DOHH2 (cell line): ENCODE measurements around the gene YPEL3.

Experiments used
- EZH2phosphoT487 ChIP-seq: fragments of 200-600 bp; sonication (generic); IDR thresholded peaks from 2 replicates; pipeline ENCODE4 v1.6.1; 2017; ENCODE audit warnings: borderline replicate concordance, mild to moderate bottlenecking, antibody characterized with exemption, low read length, moderate library complexity, mixed read lengths
- TF ChIP-seq, protein P1 (sequence below): fragments of 200-600 bp; sonication (generic); IDR thresholded peaks from one replicate; pipeline ENCODE4 v1.5.1; 2014; ENCODE audit warnings: antibody characterized with exemption, mild to moderate bottlenecking, low read depth, low read length; ENCODE audit not compliant: poor library complexity, severe bottlenecking

DNA sequence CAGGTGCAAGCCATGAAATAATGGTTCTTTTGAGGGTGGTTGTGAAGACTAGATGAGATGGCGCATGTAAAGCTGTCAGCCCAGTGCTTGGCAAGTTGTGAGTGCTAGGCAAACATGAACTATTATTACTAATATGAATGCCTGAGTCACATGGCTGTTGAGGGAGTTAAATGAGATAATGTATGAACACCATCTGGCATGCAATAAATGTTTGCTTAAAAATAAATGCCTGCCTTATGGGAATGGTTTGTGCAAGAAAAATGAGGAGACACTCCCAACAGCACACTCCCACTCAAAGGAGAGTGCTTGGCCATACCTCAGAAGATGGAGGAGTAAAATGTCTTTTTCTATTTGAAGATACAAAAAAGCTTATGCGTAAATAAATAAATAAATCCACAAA lies 23.4 kb upstream of the YPEL3 start:
- TF ChIP-seq, protein P1, sequence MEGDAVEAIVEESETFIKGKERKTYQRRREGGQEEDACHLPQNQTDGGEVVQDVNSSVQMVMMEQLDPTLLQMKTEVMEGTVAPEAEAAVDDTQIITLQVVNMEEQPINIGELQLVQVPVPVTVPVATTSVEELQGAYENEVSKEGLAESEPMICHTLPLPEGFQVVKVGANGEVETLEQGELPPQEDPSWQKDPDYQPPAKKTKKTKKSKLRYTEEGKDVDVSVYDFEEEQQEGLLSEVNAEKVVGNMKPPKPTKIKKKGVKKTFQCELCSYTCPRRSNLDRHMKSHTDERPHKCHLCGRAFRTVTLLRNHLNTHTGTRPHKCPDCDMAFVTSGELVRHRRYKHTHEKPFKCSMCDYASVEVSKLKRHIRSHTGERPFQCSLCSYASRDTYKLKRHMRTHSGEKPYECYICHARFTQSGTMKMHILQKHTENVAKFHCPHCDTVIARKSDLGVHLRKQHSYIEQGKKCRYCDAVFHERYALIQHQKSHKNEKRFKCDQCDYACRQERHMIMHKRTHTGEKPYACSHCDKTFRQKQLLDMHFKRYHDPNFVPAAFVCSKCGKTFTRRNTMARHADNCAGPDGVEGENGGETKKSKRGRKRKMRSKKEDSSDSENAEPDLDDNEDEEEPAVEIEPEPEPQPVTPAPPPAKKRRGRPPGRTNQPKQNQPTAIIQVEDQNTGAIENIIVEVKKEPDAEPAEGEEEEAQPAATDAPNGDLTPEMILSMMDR, result no peak
- TF ChIP-seq EZH2phosphoT487, result no peak
